CD4-positive, alpha-beta memory T cell (primary cell): ENCODE measurements around the gene AK1. TPM values are rescaled to one million over a fixed set of nuclear protein-coding genes. Genes with fewer than 3 reads are reported as not detected.

ENCODE experiments used
- CTCF ChIA-PET: fragments of 350-600 bp; sonication (Branson Sonifier 250); formaldehyde crosslinking; loops from one replicate; lab custom pipeline; 2021; ENCODE audit warnings: inconsistent platforms; ENCODE audit not compliant: partially characterized antibody; lab: Charles Lee
- POLR2A ChIA-PET: fragments of 350-600 bp; sonication (Branson Sonifier 250); formaldehyde crosslinking; loops from one replicate; lab custom pipeline; 2021; ENCODE audit not compliant: partially characterized antibody; lab: Charles Lee
- DNase-seq, 5 donors: peaks; one replicate each; pipeline versions ENCODE4 v3.0.0 to v3.0.0-alpha.2; 2020 to 2022; ENCODE audit warnings: mixed read lengths in 1 of 5
- H3K27ac ChIP-seq: one replicate; pipeline ENCODE4 v1.7.0; 2013; ENCODE audit warnings: low read depth, low read length
- H3K27me3 ChIP-seq: 2 replicates; pipeline ENCODE4 v1.7.0; 2013; ENCODE audit warnings: mild to moderate bottlenecking, low read length, moderate library complexity; ENCODE audit not compliant: insufficient read depth
- H3K36me3 ChIP-seq: 2 replicates; pipeline ENCODE4 v1.7.0; 2013; ENCODE audit warnings: mild to moderate bottlenecking, low read length, moderate library complexity; ENCODE audit not compliant: insufficient read depth
- H3K4me1 ChIP-seq: 2 replicates; pipeline ENCODE4 v1.7.0; 2013; ENCODE audit warnings: mild to moderate bottlenecking, low read length, moderate library complexity; ENCODE audit not compliant: insufficient read depth
- H3K4me3 ChIP-seq, 2 donors: one replicate each; pipeline ENCODE4 v1.7.0; 2013; ENCODE audit warnings: low read length in 2 of 2, mild to moderate bottlenecking in 1 of 2
- H3K9me3 ChIP-seq, 2 donors: one replicate each; pipeline ENCODE4 v1.7.0; 2013; ENCODE audit warnings: low read length in 2 of 2, control low read depth in 1 of 2; ENCODE audit not compliant: control insufficient read depth in 1 of 2
- H3K27ac Mint-ChIP-seq, 7 donors: one replicate each; pipeline ENCODE4 v1.8.0; 2020 to 2021; ENCODE audit warnings: mixed read lengths in 7 of 7, mild to moderate bottlenecking in 6 of 7, inconsistent platforms in 3 of 7, moderate library complexity in 3 of 7
- H3K27me3 Mint-ChIP-seq, 2 donors: one replicate each; pipeline ENCODE4 v1.8.0; 2020 to 2021; ENCODE audit warnings: mixed read lengths in 2 of 2
- H3K36me3 Mint-ChIP-seq, 2 donors: one replicate each; pipeline ENCODE4 v1.8.0; 2020 to 2021; ENCODE audit warnings: mixed read lengths in 2 of 2, inconsistent platforms in 1 of 2, mild to moderate bottlenecking in 1 of 2
- H3K4me1 Mint-ChIP-seq, 4 donors: one replicate each; pipeline ENCODE4 v1.8.0; 2020 to 2021; ENCODE audit warnings: mixed read lengths in 4 of 4, mild to moderate bottlenecking in 1 of 4
- H3K4me3 Mint-ChIP-seq, 8 donors: one replicate each; pipeline ENCODE4 v1.8.0; 2020 to 2021; ENCODE audit warnings: mixed read lengths in 8 of 8, mild to moderate bottlenecking in 7 of 8, moderate library complexity in 6 of 8, inconsistent platforms in 3 of 8
- H3K9me3 Mint-ChIP-seq, 8 donors: one replicate each; pipeline ENCODE4 v1.8.0; 2020 to 2021; ENCODE audit warnings: mixed read lengths in 8 of 8, mild to moderate bottlenecking in 5 of 8, inconsistent platforms in 3 of 8, moderate library complexity in 1 of 8
- intact Hi-C: fragments of 100-400 bp; cut with micrococcal nuclease; formaldehyde crosslinking; loops from one replicate; pipeline ENCODE4 v1.15.1; 2023
- polyA plus RNA-seq, 2 donors: library from polyadenylated mRNA; unstranded; fragments of 300-500 nt; fragmentation: Illumina TruSeq; gene quantifications; one replicate each; pipeline ENCODE4 v1.2.3, GENCODE V29; 2021
- total RNA-seq, 2 experiments: library from RNA; stranded (reverse); gene quantifications; one replicate each; pipeline ENCODE4 v1.2.3, GENCODE V29; 2021

Gene AK1
- total and polyA plus RNA-seq, 4 experiments from 2014 or later: 0.53 to 62.7 (median 58.1) TPM; not detected in 1

GRCh38 chr9:127880143-127880542 is 2.7 kb upstream of the AK1 start:
- Histone ChIP-seq H3K27me3 (no peaks in the 10 kb centered on the region), H3K4me1 (peaks cover 11% of the 10 kb centered on the region), H3K4me3 (no peak overlapping the region), H3K27ac (no peak overlapping the region), H3K9me3 (no peaks in the 10 kb centered on the region), H3K36me3 (peaks cover 4% of the 10 kb centered on the region)
- ChIA-PET POLR2A (no interaction called here), CTCF (interaction anchor here (2.9 kb wide), 1 partner anchor 10 kb away, joined by 16 read pairs; no protein-coding TSS in a partner anchor)
- H3K36me3 Mint-ChIP-seq: peaks cover 7 to 22% of the 10 kb centered on the region in 2 donors
- intact Hi-C loops: no loop called here
- DNase-seq: no peak
- H3K27ac Mint-ChIP-seq: no peak overlapping the region
- no peak overlapping the region for H3K4me3 Mint-ChIP-seq
- H3K27me3 Mint-ChIP-seq: no peaks in the 10 kb centered on the region
- peaks cover 3 to 29% (median 14%) of the 10 kb centered on the region in 4 donors for H3K4me1 Mint-ChIP-seq
- no peaks in the 10 kb centered on the region for H3K9me3 Mint-ChIP-seq

- no peak overlapping the region for H3K4me3 ChIP-seq
- H3K4me1 ChIP-seq: peaks cover 11% of the 10 kb centered on the region
- ChIA-PET CTCF (interaction anchor here (0.7 to 1.6 kb wide), 2 partner anchors 9 to 139 kb away, joined by 3 to 7 read pairs; no protein-coding TSS in a partner anchor), POLR2A (interaction anchor here (1.8 kb wide), 1 partner anchor 16 kb away, joined by 5 read pairs; no protein-coding TSS in a partner anchor)
- Mint-ChIP-seq H3K4me3 (peak overlapping the region in 1 of 8 donors; percentile 36), H3K27ac (peak overlapping the region in 3 of 7 donors; percentile 27 to 57 (median 46)), H3K36me3 (peaks cover 3 to 9% of the 10 kb centered on the region in 2 donors), H3K4me1 (peaks cover 3 to 21% (median 6%) of the 10 kb centered on the region in 4 donors), H3K27me3 (no peaks in the 10 kb centered on the region), H3K9me3 (no peaks in the 10 kb centered on the region)
- intact Hi-C loops: no loop called here
- H3K27ac ChIP-seq: no peak overlapping the region
- no peaks in the 10 kb centered on the region for H3K27me3 ChIP-seq
- no peaks in the 10 kb centered on the region for H3K36me3 ChIP-seq
- no peak for DNase-seq
- H3K9me3 ChIP-seq: no peaks in the 10 kb centered on the region
Observed at GRCh38 chr9:127878652-127879390, 1.3 kb upstream of the AK1 start.

DNA sequence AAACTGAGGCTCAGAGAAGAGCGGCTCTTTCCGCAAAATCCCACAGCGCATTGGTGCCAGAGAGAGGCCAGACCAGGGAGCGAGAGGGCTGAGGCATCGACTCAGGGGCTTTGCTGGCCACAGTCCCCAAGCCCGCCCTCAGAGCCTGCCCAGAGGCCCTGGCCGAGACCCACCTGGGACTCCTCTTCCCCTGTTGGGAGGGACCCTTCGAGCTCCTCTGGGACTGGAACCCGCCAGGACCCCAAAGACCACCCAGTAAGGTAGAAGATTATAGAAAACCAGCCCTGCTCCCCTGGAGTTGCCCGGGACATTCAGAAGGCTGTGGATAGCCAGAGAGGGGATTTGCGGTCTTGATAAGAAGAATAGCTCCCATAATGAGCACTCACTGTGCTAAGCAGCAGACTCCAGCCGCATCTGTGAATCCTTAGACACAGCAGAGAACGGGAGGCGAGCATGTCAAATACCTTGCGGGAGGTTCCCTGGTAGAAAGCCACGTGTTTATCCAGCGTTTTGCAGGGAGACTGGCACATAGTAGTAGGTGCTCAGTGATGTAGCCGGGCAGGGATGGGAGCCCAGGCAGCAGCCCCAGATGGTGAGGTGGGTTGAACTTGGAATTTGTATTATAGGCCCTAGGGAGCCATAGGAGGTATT is 651 bp upstream of the AK1 start:
- DNase-seq: no peak
- Histone ChIP-seq H3K36me3 (no peaks in the 10 kb centered on the region), H3K27ac (no peak overlapping the region), H3K4me1 (peaks cover 11% of the 10 kb centered on the region), H3K9me3 (no peaks in the 10 kb centered on the region), H3K27me3 (no peaks in the 10 kb centered on the region), H3K4me3 (no peak overlapping the region)
- Mint-ChIP-seq H3K27ac (peak overlapping the region in 1 of 7 donors; percentile 46), H3K9me3 (no peaks in the 10 kb centered on the region), H3K27me3 (no peaks in the 10 kb centered on the region), H3K36me3 (peaks cover 3 to 8% of the 10 kb centered on the region in 2 donors), H3K4me1 (peaks cover 3 to 21% (median 6%) of the 10 kb centered on the region in 4 donors), H3K4me3 (peak overlapping the region in 2 of 8 donors; percentile 17 to 67)
- ChIA-PET CTCF (interaction anchor here (1.6 kb wide), 1 partner anchor 9 kb away, joined by 7 read pairs; no protein-coding TSS in a partner anchor), POLR2A (interaction anchor here (1.8 kb wide), 1 partner anchor 17 kb away, joined by 5 read pairs; no protein-coding TSS in a partner anchor)
- intact Hi-C loops: no loop called here

- Mint-ChIP-seq H3K27me3 (no peaks in the 10 kb centered on the region), H3K36me3 (peaks cover 3% of the 10 kb centered on the region in 2 donors), H3K27ac (peak overlapping the region in 2 of 7 donors; percentile 37 to 78), H3K9me3 (no peaks in the 10 kb centered on the region), H3K4me3 (peak overlapping the region in 3 of 8 donors; percentile 10 to 57 (median 50)), H3K4me1 (peaks cover 3 to 15% (median 5%) of the 10 kb centered on the region in 4 donors)
- ChIA-PET CTCF (no interaction called here), POLR2A (interaction anchor here (1.3 to 1.8 kb wide), 2 partner anchors 18 to 29 kb away, joined by 3 to 5 read pairs; no protein-coding TSS in a partner anchor)
- Histone ChIP-seq H3K4me3 (no peak overlapping the region), H3K4me1 (peaks cover 11% of the 10 kb centered on the region), H3K36me3 (no peaks in the 10 kb centered on the region), H3K9me3 (no peaks in the 10 kb centered on the region), H3K27ac (no peak overlapping the region), H3K27me3 (no peaks in the 10 kb centered on the region)
- intact Hi-C loops: no loop called here
- no peak for DNase-seq
Observed at GRCh38 chr9:127876764-127877562, 512 bp downstream of the AK1 start.

- intact Hi-C loops: no loop called here
Observed at GRCh38 chr9:127876026-127876763, 1.3 kb downstream of the AK1 start.

GRCh38 chr9:127875306-127875966 is 2.0 kb downstream of the AK1 start:
- Mint-ChIP-seq H3K27ac (peak overlapping the region in 2 of 7 donors; percentile 50 to 75), H3K9me3 (no peaks in the 10 kb centered on the region), H3K36me3 (peaks cover 3 to 9% of the 10 kb centered on the region in 2 donors), H3K4me1 (peaks cover 3 to 15% (median 5%) of the 10 kb centered on the region in 4 donors), H3K4me3 (peak overlapping the region in 1 of 8 donors; percentile 13), H3K27me3 (no peaks in the 10 kb centered on the region)
- H3K4me3 ChIP-seq: no peak overlapping the region
- H3K27me3 ChIP-seq: no peaks in the 10 kb centered on the region
- H3K9me3 ChIP-seq: no peaks in the 10 kb centered on the region
- ChIA-PET CTCF (no interaction called here), POLR2A (no interaction called here)
- peaks cover 11% of the 10 kb centered on the region for H3K4me1 ChIP-seq
- no peaks in the 10 kb centered on the region for H3K36me3 ChIP-seq
- intact Hi-C loops: no loop called here
- no peak for DNase-seq
- no peak overlapping the region for H3K27ac ChIP-seq

More at GRCh38 chr9:127876026-127876763, 1.3 kb downstream of the AK1 start:
- no peak for DNase-seq
- H3K4me3 Mint-ChIP-seq: peak overlapping the region in 1 of 8 donors; percentile 13
- Histone ChIP-seq H3K9me3 (no peaks in the 10 kb centered on the region), H3K36me3 (no peaks in the 10 kb centered on the region), H3K27ac (no peak overlapping the region), H3K27me3 (no peaks in the 10 kb centered on the region), H3K4me3 (no peak overlapping the region), H3K4me1 (peaks cover 11% of the 10 kb centered on the region)
- H3K36me3 Mint-ChIP-seq: peaks cover 3 to 9% of the 10 kb centered on the region in 2 donors
- H3K9me3 Mint-ChIP-seq: no peaks in the 10 kb centered on the region
- peaks cover 3 to 15% (median 5%) of the 10 kb centered on the region in 4 donors for H3K4me1 Mint-ChIP-seq
- ChIA-PET CTCF (no interaction called here), POLR2A (interaction anchor here (1.3 kb wide), 1 partner anchor 30 kb away, joined by 3 read pairs; no protein-coding TSS in a partner anchor)
- peak overlapping the region in 1 of 7 donors; percentile 7 for H3K27ac Mint-ChIP-seq
- H3K27me3 Mint-ChIP-seq: no peaks in the 10 kb centered on the region
